Germinal center (tissue), 1 donor: ENCODE results near the gene C15orf39.

ENCODE experiments used
- DNase-seq: peaks from one replicate; pipeline ENCODE4 v3.0.0; 2012; ENCODE audit warnings: mixed read lengths, low spot score

Gene C15orf39

DNA sequence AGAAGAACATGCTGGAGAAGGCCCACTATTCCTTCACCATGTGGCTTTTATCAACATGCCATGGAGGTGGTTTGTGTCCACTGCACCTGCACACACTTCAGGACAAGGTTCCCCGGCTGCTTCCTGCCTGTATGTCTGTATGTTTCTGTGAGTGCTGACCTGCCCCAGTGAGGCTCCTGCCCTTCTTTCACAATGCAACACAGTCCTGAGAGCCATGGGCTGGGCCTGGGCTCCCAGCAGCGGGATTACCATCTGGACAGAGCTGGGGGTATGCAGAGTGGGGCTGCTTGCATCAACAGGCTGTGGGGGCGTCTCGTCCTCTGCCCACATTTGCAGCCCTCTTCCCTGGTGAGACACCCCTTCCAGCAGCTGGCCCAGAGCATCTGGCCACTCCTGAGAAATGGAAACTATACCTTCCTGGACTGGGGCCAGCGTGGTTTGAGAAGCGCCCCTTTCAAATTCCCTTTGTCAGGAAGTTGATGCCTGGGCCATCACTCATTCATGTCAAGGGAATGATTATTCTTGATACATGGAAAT lies 29.3 kb upstream of the C15orf39 start:
- no peak for DNase-seq

DNA sequence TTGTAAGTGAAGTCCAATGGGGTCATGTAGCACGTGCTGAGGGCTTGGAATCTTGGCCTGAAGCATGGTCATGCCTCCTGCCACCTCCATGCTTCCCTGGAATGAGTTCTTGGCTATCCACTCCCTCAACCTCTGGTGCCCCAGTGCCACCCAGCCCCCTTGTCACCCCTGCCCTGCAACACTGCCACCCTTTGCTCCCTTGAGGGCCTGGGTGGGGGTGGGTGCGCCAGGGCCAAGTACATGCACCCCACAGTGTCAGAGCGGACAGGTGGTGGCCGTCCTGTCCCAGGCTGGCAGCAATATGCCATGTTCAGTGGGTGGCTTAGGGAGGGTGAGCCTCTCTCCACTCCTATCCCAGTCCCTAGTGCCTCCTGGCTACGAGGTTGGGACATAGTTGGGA lies 27.6 kb upstream of the C15orf39 start:
- no peak for DNase-seq

DNA sequence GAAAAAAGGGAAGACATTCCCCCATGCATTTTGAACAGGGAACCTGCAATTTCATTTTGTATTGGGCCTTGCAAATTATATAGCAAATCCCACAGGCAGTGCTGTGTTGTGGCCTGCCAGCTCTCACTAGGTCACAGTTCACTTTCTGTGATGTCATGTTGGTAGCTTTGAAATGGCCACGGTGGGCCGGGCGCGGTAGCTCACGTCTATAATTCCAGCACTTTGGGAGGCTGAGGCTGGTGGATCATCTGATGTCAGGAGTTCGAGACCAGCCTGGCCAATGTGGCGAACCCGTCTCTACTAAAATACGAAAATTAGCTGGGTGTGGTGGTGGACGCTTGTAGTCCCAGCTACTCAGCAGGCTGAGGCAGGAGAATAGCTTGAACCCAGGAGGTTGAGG lies 27.0 kb upstream of the C15orf39 start:
- DNase-seq: no peak

DNA sequence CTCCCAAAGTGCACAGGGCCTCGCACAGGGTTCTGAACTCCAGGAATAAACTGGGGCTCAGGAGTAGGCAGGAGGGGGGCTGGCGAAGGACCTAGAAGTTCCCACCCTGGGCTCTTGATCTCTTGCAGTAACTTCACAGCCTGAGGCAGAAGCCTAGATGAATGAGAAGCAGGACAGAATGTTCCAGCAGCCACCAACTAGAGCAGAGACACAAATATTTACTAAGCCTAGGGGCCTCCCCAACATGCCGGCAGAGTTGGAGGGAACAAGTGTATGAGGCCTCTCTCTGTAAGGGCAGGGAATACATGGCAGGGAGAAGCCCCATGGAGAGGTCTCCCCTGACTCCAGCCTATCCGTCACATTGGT lies 25.3 kb upstream of the C15orf39 start:
- DNase-seq: no peak

DNA sequence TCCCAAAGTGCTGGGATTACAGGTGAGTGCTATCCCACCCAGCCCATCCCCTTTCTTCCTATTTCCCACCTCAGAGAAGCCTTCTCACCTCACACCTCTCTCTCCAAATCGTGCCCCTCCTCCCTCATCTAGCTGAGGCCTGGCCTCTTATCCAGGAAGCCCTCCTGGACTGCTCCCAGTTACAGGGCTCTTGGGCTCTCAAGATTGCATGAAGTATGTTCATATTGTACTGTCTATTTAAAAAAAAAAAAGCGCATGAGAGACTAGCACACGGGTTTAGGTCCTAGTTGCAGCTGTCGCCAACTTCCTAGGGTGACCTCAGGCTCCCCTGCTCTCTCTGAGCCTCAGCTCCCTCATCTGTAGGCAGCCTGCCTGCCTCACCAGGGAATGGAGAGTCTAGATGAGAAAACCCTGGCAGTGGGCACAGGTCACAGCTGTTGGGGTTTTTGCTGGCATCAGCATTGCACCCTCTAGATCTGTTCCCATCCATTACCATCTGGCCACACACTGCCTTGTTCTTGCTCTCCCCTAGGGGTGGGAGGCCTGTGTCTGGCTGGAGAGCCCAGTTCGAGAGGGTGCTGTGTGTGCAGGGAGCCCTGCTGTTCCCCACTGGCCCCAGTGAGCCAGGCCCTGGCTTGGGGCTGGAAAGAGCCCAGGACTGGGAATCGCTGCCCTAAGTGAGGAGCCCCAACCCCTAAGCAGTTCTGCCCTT lies 24.2 kb upstream of the C15orf39 start:
- no peak for DNase-seq

DNA sequence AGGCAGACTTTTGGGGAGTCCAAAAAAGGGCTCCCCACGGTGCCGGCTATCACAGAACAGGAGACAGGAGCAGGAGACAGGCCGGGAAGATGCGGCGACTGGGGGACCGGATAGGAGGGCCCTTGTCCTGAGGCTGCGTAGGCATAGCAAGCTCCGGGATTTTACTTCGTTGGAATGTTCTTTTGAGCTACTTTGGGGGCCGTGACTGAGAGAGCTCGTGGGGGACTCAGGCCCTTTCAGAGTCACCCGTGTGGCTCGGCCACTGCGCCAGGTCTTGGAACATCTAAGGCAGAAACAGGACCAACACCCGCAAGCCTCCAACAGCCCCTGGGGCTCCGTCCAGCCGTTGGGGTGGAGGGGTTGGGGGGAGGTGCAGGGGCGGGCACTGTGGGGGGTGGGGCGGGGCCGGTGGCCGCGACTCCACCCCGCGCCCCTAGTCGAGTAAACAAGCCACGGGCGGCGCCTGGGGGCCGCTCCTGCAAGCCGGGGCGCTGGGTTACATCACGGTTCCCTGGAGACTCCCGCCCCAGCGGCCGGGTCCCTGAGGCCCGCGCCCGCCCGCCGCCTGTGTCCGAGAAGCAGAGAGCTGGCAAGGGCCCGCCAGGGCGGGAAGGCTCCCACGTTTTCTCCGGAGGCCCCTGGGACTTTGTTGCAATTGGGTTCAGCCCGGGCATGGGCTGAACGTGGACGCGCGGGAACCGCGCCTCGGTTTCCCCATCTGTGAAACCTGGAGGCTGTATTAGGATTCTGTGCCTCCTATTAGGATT lies 23.3 kb upstream of the C15orf39 start:
- DNase-seq: peak; percentile 29

DNA sequence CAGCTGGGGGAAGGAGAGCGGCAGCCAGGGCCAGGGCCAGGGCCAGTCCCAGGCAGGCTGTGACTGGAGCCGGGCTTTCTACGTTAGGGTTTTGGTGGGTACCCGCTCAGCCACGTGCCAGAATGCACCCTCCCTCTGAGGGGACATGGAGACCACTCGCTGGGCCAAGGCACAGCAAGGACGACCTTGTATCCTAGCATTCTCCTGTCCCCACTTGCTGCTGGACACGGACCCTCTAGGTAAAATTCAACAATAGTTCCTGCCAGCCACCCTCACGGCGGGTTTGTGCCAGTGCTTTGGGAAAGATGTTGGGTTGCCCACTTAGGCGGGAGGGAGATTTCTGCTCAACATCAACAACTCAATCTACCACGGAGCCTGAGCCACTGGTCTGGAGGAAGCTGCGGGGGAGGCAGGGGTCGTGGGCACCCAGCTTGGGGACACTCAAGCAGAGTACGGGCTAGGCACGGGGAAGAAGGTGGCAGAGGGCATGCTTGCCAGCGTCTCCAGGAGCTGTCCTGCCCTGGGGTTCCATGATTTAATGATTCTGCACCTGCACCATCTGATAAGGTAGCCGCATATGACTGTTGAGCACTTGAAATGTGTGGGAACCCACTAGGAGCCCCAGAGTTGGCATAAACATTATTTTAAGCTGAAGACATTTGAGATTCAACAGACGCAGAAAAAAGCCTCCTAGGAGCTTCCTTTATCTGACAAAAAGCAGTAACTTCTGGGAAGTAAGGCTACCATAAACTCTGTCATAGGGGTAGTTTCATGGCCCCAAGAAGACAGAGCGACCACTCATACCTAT lies 22.5 kb upstream of the C15orf39 start:
- DNase-seq: no peak

DNA sequence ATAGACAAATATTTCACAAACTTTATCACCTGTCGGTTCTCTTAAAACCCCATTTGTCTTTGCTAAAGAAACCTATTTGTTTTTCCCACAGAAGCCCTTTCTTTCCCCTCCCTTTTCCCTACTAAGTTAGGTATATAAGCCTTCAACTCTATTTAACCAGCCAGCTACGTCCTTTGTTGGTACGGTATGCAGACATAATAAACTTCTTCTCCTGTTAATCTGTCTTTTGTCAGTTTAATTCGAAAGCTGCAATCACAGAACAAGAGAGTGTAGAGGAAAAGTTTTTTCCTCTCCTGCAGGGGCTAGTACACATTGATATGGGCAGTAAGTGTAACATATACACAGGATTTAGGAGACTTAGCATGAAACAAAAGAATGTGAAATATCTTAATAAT lies 21.9 kb upstream of the C15orf39 start:
- DNase-seq: no peak

DNA sequence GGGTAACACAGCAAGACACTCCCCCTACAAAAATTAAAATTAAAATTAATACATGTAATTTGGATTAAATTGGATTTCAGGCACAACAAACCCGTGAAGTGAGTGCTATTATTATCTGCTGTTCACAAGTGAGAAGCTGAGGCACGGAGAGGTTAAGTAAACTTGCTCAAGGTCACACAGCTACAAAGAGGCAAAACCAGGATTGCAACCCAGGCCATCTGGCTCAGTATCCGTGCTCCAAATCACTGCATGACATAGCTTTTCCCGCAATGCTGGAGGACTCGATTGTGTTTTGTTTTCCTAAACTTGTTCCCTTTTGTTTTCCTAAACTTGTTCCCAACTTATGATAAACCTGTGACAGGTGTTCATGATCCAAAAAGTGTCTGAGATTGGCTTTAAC lies 19.9 kb upstream of the C15orf39 start:
- no peak for DNase-seq

DNA sequence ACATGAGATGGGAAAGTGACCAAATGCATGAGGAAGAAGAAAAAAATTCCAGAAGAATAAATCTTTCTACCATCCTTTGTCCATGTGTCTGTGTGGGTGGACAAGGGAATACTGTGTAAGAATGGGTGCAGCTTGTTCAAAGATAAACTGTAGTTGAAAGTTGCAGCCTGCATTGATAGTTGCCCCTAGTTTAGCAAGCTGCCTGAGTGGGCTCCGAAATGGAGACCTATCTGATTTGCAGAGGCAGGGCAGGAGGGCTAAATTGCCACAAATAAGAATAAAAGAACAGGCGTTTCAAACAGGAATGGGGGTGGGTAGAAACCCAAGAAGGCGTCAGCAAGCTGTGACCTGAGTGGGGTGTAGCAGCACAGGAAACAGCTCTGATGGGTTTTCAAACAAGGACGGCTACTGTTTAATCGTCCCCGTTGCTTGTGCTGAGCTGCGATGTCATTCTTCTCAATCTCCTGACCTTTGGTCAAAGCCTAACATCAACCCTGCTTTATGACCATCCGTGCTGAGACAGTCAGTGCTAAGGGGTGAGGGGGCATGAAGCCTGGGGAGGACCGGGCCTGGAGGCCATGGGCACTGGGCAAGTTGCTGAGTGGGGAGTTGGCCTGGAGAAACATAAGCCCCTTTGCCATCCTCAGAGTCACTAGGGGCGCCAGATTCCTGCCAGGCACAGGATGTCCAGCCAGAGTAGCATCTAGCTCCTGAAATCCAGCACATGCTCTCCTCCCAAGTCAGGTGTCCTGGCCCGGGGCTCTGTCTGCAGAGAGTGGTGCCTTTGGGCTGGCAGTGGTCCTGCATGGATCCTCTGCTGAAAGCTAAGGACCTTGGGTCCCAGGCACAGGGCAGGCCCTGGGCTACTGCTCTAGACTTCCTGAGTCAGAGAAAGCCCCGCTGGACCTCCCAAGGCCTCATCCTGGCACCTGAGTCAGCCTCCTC lies 19.2 kb upstream of the C15orf39 start:
- no peak for DNase-seq

DNA sequence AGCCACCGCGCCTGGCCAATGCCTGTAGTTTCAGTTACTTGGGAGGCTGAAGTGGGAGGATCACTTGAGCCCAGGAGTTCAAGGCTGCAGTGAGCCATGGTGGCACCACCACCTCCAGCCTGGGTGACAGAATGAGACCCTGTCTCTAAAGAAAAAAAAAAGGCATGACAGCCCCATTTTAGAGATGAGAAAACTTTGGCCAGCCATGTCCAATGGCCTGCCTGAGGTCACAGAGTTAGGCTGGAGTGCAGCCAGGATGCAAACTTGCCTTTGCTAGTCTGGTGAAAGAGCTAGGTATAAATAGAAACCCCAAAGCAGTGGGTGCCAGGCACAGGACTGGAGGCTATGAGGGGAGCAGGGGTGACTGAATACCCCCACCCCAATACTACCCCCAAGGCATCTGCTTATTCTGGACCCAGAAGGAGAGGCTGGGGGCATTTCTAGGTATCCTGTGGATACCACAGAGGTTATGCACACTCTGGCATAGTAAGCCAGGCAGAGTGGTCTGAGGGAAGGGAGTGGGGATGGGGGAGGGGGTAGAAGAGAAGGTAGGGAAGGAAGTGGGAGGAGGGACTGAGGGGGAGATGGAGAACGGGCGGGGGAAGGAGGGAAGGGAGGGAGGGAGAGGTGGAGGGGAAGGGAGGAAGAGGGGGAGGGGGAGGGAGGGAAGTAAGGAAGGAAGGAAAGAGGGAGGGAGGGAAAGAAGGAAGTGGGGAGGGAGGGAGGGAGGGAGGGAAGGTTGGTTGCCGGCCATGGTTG lies 16.2 kb upstream of the C15orf39 start:
- DNase-seq: no peak

DNA sequence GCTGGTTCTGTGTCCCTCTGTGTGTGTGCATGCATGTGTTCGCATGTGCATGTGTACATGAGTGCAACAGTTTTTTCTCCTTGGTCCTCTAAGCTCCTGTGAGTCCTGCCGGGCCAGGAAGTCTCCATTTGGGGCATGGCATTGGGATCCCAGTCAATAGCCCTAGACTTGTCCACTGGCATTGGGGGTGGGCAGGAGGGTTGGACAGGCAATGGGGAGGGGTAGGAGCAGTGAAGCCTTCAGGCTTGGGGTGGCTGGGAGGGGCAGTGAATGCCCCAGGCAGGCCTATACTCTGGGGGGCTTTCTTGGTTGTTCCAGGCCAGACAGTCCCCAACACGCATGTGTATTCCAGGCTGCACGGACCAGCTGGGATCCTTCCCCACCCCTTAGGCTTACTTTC lies 15.6 kb upstream of the C15orf39 start:
- DNase-seq: no peak

DNA sequence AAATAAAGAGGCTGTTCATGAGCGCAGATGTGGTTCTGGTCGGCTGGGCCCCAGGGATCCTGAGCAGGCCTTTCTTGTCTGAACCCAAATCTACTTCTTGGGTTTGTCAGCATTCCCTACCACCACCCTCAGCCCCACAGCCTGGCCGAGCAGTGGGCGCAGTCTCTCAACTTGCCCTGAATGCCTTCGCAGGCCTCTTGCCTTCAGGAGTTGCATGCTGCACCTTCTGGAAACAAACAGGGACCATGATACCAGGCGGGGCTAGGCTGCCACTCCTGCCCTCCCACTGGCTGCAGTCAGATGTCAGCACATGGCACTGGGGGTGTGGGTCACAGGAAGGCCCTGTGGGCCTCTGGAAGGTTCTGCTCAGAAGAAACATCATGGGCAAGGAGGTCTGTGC lies 13.2 kb upstream of the C15orf39 start:
- DNase-seq: no peak

DNA sequence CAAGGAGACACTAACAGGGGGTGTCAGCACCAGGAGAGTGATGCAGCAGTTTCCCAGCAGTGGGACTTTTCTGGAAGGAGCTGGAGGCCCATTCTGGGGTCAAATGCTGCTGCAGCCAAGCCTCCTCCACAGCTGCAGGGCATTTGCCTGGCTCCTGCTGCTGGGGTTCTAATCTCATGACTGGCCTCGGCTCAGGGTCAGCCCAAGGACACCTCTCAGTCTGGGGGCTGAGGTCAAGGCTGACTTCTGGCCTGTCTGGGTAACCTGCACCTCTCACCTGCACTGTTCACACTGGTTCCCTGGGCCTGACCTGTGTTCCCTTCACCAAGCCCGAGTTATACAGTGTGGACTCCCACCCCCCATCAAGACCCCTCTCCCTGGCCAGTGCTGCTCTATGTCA lies 10.4 kb upstream of the C15orf39 start:
- DNase-seq: no peak

DNA sequence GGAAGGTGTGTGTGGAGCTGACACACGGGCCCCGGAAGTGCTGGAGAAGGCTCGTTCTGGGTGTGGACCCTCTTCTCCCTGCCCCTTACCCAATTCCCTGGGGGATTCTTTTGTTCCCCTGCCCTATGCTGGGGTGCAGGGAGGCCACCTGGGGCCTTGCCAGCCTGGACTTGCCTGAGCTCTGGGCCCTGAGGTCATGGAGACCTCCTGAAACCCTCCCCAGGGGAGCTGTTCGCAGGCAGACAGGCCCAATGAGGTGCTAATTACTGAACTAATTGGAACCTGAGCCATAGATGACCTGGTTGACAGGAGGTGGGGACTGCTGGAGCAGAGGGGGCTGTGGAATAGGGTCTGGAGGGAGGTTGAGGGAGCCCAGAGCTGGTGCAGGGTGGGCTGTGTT lies 9.4 kb upstream of the C15orf39 start:
- no peak for DNase-seq

DNA sequence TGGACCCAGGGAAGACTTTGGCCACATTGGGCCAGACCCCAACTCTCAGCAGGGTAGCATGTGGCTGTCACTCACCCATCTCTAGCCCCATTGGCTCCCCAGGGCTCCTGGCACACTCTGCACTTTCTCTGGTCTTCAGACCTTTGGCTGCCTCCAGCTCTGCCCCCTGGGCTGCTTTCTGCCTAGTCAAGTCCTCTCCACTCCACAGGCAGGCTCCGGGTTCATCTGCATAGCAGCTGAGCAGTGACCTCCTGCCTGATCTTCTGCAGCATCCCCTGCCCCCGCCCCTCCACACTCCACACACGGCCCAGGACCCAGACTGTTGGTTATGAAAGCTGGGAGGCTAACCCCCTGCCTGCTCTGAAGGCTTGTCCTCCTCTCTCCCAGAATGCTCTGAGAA lies 8.4 kb upstream of the C15orf39 start:
- no peak for DNase-seq

DNA sequence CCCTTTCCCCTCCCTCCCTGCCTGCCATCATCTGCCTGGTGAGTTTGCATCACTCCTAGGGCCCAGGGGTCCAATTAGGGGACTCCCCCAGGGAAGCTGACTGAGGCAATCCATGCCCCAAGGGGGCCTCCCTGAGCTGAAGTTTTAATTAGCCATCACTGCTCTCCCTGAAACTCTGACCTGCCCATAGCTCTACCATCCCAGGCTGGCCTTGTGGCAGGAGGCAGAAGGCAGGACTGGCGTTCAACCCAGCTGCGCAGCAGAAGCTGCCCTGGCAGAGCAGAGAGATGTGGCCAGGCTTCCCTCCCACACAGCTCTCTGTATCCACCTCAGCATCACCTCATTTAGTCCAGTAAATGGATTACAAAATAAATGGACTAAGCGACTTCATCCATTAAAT lies 7.7 kb upstream of the C15orf39 start:
- no peak for DNase-seq

DNA sequence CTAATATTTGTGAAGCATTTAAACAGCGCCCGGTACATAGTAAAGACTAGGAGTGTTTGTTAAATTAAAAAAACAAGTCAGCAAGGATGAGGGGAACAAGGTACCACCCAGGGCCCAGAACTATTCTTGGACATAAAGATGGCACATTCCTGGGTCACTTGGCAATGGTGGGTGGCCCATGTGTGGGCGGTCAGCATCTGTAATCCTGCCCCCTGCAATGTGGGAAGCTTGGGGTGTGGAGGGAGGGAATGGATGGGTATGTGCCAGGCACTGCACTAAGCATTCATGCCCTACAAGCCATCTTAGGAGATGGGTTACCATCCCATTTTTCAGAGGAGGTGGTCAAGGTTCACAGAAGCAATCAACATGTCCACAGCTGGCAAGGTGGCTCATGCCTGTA lies 7.3 kb upstream of the C15orf39 start:
- DNase-seq: no peak

DNA sequence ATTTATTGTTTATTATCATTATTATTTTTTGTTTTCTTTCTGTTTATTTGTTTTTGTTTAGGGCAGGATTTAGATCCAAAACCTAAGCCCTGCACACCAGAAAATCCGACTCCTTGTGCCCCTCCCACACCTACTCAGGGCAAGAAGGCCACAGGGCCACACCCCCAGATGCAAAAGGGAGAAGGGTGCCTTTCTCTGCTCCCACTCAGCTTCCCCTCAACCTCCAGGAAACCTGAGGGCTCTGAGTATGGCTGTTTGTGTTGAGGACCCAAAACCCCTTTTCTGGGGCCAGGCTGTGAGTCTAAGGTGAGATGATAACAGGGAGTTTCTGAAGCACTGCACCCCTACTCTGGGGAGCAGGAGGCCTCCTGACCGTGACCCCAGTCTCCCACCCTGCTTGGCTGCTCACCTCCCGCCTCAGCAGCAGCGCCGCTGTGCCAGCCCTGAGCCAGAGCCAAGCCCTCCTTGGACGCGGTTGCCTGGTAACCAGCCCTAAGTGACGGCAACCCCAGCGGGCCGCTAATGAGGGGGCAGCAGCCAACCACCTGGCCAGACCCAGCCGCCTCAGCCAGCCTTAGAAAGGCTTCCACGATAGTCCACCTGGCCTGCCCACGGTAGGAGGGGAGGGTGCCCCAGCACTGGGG lies 6.4 kb upstream of the C15orf39 start:
- DNase-seq: no peak

DNA sequence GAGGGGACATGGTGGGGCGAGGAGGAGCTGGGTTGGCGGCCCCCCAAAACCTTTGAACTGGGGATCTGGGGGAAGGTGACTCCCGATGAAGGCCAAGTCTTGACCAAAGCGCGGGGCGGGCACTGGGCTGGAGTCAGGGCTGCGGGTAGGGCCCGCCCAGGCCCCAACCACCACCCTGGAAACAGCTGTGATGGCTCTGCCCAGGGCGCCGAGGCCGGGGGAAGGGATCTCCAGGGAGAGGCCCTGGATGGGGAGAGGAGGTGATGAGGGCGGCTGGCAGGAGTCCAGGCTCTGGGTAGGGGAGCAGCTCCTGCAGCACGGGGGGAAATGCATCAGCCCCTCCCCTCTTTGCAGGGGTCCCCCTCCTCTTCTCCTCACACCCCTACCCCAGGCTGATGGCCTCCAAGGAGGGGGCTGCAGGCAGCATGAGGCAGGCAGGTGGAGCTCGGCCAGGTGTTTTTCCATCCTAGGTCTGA lies 5.9 kb upstream of the C15orf39 start:
- no peak for DNase-seq
